C4-2B (cell line): ENCODE data around the gene INPP4B.

Experiments used
- ZFX ChIP-seq: fragments of 450-650 bp; IDR thresholded peaks from 2 replicates; pipeline ENCODE4 v1.6.1; 2017
- TF ChIP-seq, protein P1 (sequence below): fragments of 450-650 bp; conservative IDR thresholded peaks from 2 replicates; pipeline ENCODE4 v1.5.1; 2017; ENCODE audit warnings: mild to moderate bottlenecking

DNA sequence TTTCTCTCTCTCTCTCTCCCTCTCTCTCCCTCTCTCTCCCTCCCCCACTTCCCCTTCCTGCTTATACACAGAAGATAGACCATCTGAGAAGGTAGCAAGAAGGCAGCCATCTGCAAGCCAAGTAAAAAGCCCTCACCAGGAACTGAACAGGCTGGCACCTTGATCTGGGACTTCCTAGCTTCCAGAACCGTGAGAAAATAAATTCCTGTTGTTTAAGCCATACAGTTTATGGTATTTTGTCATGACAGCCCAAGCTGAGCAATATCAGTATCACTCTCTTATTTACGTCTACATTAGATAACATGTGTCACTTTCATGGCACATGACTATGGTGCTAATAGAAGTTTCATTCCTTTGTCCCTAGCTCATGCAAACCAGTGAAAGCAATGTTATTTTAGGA is 581.1 kb downstream of the INPP4B start:
- TF ChIP-seq, protein P1, sequence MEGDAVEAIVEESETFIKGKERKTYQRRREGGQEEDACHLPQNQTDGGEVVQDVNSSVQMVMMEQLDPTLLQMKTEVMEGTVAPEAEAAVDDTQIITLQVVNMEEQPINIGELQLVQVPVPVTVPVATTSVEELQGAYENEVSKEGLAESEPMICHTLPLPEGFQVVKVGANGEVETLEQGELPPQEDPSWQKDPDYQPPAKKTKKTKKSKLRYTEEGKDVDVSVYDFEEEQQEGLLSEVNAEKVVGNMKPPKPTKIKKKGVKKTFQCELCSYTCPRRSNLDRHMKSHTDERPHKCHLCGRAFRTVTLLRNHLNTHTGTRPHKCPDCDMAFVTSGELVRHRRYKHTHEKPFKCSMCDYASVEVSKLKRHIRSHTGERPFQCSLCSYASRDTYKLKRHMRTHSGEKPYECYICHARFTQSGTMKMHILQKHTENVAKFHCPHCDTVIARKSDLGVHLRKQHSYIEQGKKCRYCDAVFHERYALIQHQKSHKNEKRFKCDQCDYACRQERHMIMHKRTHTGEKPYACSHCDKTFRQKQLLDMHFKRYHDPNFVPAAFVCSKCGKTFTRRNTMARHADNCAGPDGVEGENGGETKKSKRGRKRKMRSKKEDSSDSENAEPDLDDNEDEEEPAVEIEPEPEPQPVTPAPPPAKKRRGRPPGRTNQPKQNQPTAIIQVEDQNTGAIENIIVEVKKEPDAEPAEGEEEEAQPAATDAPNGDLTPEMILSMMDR, result no peak
- no peak for TF ChIP-seq ZFX
